Globus pallidus (tissue), 1 donor: ENCODE results near the gene DGCR8.

Experiments
- DNase-seq: peaks from one replicate; pipeline ENCODE4 v3.0.0-alpha.2; 2015; ENCODE audit warnings: low spot score

The DGCR8 gene

GRCh38 chr22:20052309-20053259, 27.5 kb upstream of the DGCR8 start:
- no peak for DNase-seq

- no peak for DNase-seq
Observed at GRCh38 chr22:20053407-20054033, 26.5 kb upstream of the DGCR8 start.

DNA sequence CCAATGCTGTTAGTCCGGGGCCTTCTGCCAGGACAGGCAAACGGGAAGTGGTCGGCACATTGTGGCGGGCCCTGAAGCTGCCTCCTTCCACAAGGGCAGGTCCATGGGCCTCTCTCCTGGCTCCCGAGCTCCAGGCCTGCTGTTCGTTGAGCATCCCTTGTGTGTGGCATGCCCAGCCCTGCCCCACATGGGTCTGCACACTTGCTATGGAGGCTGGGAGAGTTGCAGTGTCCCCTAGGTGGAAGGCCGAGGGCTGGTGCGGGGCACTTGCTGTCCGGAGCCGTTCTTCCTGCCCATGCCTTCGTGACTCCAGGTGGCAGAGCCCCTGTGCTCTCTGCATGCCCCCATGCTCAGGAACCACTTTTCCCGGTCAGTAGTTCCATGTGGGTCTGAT, 26.0 kb upstream of the DGCR8 start:
- DNase-seq = no peak

DNA sequence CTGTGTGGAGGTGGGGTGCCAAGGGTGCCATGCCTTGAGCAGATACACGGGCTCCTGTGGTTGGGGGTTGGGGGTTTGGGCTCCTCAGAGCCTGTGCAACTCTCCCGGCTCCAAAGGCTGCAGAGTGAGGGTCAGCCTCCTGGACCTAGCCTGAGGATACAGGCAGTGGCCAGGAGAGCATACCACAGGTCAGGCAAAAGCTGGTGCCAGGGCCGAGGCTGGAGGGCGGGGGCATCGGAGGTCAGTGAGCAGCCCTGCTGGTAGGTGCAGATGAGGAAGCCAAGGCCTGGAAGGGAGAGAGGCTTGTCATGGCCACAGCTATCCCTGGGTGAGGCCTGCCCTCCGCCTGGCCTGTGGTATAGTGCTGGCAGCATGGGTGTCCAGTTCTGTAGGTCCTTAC, 25.6 kb upstream of the DGCR8 start:
- DNase-seq = no peak

- no peak for DNase-seq
Observed at GRCh38 chr22:20055144-20055543, 24.9 kb upstream of the DGCR8 start.

DNA sequence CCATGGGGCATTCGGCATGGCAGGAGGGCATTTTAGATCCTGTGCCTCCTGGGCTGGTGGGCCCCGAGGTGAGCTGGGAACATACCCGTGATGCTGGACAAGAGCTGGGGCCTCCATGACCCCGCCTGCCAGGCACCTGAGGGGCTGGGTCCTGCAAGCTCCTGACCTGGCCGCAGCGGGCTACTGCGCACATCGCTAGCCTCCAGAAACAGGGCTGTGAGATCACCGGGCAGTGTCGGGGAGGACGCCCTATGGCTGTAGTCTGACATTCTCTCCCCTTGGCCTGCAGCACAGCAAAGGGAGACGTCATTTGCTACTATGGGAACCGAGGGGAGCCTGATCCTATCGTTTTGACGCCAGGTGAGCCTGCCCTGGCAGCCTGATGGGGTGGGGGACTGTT, 24.4 kb upstream of the DGCR8 start:
- no peak for DNase-seq

DNA sequence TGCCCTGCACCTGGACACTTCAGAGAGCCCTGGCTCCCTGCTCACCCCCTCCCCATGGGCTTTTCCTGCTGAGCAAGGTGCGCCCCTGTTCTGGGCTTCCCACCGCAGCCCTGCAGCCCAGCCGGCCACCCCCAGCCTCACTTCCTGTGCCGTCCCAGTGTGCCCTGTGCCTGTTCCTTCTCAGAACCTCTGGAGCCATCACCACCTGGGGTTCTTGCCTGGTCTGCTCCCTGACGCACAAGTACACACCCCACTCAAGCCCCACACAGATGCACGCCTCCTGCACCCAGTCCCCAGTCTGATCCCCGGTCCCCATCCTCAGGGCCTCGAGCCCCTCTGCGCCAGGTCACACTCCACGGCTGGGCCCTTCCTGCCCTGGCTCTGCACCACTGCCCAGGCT, 23.9 kb upstream of the DGCR8 start:
- no peak for DNase-seq

DNA sequence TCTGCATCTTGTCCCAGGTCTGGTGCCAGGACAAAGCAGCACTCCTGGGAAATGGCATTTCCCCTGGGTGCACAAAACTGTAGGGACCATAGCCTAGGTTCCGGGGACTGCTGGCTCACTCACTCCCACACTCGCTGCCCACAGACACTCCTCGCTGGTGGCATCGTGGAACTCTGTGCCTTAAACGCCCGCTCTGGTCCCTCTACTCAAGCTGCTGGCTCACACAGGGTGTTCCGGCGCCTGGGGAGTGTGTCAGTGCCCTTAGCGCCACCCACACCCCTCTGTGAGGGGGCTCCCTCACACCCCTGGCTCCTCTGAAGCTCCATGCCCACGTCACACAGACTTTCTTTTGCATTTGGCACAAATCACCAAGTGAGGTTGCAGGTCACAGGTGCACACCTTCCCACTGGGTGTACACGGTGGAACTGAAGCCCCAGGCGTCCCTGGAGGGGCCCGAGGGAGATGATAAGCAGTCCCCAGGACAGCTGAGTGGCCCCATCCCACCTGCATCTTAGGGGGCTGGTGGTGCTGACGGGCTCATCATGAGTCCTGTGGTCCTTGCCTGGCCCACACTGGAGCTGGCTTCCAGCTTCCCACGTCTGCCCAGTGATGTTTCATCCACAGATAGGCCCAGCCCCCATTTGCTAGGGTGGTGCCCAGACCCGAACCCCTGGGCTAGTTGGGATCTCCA, 23.2 kb upstream of the DGCR8 start:
- no peak for DNase-seq

DNA sequence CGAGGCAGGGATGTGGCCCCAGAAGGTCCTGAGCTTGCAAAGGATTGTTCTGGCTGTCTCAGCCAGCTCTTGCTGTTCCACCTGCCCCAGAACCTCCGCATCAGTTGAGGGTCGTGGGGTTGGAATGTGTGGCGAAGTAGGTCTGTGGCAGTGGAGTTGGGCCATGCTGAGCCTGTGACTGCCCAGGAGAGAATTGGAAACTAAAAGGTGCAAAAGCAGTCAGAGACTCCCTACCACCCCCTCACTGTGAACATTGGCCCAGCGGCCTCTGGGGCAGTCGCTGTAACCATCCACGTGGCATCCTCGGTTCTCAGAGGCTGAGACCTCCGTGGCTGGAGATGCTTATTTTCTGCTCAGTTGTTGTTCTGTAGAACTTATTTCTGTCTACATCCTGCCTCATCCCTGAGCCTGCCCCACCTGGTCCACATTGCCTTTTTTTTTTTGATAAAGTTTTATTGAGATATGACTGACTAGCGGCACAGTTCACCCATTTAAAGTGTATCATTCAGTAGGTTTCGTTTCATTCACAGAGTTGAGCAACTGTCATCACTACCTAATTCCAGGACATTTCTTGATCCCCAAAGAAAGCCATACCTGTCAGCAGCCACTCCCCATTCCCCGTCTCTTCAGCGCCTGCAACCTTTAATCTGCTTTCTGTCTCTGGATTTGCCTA, 22.3 kb upstream of the DGCR8 start:
- no peak for DNase-seq

DNA sequence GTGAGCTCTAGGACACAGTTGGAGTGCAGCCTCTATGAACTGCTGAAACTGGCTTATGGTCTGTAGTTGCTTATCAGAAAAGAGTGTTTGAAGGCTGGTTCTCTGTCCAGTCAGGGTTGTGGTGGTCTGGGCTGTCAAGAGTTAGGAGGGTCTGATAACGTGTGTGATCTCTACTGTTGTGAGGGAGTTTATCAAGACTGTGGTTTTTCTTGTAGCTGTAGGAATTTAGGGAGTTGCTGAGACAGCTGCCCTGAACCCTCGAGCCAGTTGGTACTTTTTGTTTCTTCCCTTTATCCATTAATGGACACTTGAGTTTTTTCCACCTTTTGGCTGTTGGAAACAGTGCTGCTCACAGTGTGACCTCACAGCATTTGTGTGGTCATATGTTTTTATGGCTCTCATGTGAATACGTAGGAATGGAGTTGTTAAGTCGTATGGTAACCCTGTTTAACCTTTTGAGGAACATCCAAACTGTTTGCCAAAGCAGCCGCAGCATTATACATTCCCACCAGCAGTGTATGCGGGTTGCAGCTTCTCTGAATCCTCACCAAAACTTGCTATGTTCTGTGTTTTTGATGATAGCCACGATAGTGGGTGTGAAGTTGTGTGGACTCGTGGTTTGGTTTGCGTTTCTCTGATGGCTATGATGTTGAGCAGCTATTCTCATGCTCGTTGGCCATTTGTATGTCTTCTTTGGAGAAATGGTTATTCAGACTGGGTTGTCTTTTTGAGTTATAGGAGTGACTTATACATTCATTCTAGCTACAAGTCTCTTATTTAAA, 20.9 kb upstream of the DGCR8 start:
- no peak for DNase-seq

GRCh38 chr22:20060700-20061480, 19.2 kb upstream of the DGCR8 start:
- no peak for DNase-seq

- DNase-seq = no peak
Observed at GRCh38 chr22:20061481-20061861, 18.6 kb upstream of the DGCR8 start.

GRCh38 chr22:20062043-20062765, 17.8 kb upstream of the DGCR8 start:
- no peak for DNase-seq

DNA sequence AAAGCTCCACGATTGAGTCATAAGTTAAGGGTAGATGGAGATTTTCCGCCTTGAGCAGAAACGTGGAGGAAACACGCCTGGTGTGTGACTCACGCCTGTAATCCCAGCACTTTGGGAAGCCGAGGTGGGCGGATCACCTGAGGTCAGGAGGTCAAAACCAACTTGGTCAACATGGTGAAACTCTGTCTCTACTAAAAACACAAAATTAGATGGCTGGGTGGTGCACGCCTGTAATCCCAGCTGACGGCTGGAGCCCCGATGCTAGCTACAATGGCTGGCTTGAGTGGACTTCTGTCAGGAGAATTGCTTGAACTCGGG, 17.3 kb upstream of the DGCR8 start:
- no peak for DNase-seq

GRCh38 chr22:20063271-20064139, 16.5 kb upstream of the DGCR8 start:
- DNase-seq = no peak

DNA sequence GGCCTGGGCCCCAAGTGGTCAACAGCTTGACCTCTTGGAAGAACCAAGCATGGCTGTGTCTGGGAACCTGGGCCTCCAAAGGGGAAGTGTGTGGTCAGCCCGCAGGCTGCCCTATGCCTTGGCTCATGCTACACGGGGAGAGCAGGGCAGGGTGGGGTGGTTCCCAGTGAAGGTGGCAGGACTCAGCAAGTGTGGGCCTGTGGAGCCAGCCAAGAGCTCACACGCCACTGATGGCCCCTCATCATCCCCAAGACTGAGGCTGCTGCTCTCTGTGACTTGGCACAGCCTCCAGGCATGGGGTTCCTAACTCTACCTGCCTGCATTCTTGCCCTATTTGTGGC, 15.9 kb upstream of the DGCR8 start:
- DNase-seq = no peak

- no peak for DNase-seq
Observed at GRCh38 chr22:20064545-20065262, 15.3 kb upstream of the DGCR8 start.

DNA sequence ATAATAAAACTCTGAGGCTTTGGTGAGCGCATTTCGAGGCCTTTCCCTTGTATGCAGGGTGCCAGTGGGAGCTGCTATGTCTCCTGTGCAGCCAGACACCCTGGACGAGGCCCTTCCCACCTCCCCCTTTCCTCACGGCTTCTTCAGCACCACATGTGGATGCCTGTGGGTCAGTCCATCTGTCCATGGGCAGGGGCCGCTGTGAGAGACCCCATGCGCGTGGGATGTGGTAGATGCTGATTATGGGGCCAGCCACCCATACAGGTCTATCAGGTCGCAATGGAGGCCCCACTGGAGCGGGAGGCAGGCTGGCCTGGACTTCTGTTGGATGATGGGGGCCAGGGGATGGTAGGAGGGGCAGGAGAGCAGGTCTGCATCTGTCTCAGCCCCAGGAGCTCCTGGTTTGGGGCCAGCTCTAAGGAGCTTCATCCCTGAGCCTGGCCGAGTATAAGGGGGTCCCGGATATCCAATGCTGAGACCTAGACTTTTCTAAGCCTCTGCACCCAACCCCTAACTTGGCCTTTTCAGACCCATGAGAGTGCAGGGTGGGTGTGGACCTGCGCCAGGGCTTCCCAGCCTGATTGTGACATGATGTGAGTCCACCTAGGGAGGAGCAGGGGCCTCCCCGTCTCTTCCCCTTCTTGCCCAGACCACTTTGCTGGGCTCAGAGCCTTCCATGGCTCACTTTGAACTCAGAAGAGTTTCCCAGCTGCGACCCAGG, 14.0 kb upstream of the DGCR8 start:
- no peak for DNase-seq
